ENCODE data around the gene TBX5.

The TBX5 gene

DNA sequence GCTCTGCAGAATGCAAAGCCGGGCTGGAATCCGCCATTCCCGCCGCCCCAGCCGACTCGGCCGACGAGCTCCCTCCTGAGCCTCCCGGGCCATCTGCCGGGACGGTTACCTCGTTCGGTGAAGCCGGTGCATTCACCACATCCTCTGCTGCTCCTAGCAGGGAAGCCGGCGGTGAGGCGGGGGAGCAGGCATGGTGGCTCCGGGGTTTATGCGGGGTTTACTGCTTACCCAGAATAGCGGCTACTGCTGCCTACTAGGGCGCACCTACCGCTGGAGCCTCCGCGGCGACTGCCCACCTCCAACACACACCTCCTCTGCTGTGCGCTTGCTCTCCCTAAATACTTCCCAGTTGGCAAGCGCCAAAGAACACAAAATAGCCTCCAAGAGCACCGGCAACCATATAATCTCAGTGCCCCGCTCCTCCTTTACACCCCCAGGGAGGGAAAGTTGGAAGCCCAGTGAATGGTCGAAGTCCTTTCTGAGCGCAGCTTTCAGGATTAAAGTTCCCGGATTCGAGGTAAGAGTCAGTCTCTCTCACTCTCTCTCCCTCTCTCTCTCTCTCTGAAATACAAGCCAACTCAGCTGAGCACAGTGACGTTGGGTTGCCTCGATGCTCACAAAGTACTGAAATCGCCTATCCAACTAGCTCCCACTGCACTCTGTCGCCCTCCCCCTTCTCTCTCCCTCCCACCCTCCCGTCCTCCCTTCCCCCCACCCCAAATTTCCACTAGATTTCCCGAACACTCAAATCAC lies at the start of gene TBX5:
TBX5 (minus strand) TSS at position 626 of the 753 bp plus-strand sequence. CDS start 2,246 bp downstream, outside the sequence.
- H3K36me3 Mint-ChIP-seq (ENCODE audit: low read depth) = no peaks in the 10 kb centered on the region
- H3K9me3 Mint-ChIP-seq = peaks cover 6% of the 10 kb centered on the region
- peaks cover 100% of the 10 kb centered on the region for H3K27me3 Mint-ChIP-seq (ENCODE audit: low read depth, poor library complexity)
- DNase-seq = peak; percentile 53
- TF ChIP-seq, protein P1, sequence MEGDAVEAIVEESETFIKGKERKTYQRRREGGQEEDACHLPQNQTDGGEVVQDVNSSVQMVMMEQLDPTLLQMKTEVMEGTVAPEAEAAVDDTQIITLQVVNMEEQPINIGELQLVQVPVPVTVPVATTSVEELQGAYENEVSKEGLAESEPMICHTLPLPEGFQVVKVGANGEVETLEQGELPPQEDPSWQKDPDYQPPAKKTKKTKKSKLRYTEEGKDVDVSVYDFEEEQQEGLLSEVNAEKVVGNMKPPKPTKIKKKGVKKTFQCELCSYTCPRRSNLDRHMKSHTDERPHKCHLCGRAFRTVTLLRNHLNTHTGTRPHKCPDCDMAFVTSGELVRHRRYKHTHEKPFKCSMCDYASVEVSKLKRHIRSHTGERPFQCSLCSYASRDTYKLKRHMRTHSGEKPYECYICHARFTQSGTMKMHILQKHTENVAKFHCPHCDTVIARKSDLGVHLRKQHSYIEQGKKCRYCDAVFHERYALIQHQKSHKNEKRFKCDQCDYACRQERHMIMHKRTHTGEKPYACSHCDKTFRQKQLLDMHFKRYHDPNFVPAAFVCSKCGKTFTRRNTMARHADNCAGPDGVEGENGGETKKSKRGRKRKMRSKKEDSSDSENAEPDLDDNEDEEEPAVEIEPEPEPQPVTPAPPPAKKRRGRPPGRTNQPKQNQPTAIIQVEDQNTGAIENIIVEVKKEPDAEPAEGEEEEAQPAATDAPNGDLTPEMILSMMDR (IDR thresholded peaks at IDR 0.05) = no peak
- no peak within 1 kb of the TSS for H3K27ac Mint-ChIP-seq
- peaks cover 15% of the 10 kb centered on the region for H3K4me1 Mint-ChIP-seq
- no peak within 1 kb of the TSS for H3K4me3 Mint-ChIP-seq

DNA sequence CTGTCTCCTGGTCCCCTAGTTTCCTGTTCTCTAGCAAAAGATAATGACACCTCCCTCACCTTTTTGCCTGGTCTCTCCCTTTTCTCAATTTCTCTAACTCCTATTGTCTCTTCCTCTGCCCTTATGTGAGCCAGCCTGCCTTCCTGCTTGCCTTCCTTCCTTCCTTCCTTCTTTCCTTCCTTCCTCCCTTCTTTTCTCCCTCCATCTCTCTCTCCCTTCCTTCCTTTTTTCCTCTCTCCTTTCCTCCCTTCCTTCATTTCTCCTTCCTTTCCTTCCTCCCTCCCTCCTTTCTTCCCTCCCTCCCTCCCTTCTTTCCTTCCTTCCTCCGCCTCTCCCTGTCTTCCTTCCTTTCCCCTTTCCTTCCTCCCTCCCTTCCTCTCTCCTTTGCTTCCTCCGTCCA lies 45.7 kb upstream of the TBX5 start:
- Mint-ChIP-seq H3K27ac (no peak overlapping the region), H3K27me3 (ENCODE audit: low read depth, poor library complexity) (peaks cover 99% of the 10 kb centered on the region)

DNA sequence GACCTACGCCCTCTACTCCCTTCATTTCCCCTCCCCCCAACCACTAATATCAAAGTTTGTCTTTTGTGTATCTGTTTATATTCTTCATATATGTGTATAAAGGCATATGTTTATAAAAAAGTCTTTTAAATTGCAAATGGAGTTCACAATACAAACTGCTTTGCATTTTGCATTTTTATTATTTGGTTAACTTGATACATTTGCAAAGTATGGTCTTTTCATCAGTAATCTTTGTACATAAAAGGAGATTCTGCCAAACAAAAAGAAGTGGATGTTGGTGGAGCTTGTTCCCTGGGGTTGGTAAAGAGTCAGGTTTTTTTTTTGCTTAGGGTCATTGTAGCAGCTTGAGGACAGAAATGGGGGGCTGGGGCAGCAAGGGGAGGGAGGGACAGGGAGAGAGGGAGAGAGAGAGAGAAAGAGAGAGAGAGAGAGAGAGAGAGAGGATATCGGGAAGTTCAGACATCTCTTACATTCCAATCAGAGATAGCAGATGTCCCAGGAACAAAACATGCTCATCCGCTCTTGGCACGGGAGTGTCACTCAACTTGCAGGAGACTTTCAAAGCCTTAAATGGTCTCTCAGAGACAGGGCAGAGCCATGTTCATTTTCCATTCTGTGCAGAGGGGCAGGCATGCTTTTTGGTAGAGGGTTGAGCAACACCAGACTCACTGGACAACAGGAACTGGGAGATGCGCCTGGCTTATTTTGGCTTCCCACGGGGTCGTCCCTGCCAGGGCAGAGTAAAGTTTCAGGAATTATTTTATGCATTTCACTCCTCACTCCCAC lies 44.8 kb upstream of the TBX5 start:
- no peaks in the 10 kb centered on the region for H3K36me3 Mint-ChIP-seq (ENCODE audit: low read depth)
- no peak overlapping the region for H3K27ac Mint-ChIP-seq
- TF ChIP-seq, protein P1 (IDR thresholded peaks at IDR 0.05) = no peak
- peaks cover 5% of the 10 kb centered on the region for H3K4me1 Mint-ChIP-seq
- H3K4me3 Mint-ChIP-seq = no peak overlapping the region
- H3K27me3 Mint-ChIP-seq (ENCODE audit: low read depth, poor library complexity) = peaks cover 99% of the 10 kb centered on the region
- DNase-seq = no peak
- no peaks in the 10 kb centered on the region for H3K9me3 Mint-ChIP-seq

More for the DNA sequence above, 45.7 kb upstream of the TBX5 start:
- no peak for DNase-seq
- TF ChIP-seq, protein P1 (IDR thresholded peaks at IDR 0.05) = no peak
- Mint-ChIP-seq H3K9me3 (no peaks in the 10 kb centered on the region), H3K4me3 (no peak overlapping the region), H3K36me3 (ENCODE audit: low read depth) (no peaks in the 10 kb centered on the region), H3K4me1 (peaks cover 5% of the 10 kb centered on the region)

DNA sequence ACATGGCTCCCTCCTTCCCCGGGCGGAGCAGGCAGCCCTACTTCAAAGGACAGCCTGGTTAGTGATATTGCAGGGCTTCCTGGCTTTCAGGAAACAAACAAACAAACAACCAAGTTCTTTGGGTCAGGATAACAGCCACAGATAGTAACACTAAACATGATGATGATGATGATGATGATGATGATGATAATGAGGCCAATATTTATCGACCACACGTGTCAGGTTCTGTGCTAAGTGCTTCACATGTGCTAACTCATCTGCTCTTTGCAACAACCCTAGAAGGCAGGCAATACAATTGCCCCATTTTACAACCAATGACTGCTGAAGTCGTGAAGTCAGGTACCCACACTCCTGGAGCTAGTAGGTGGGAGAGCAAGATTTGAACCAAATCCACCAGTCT lies 44.1 kb upstream of the TBX5 start:
- peaks cover 5% of the 10 kb centered on the region for H3K4me1 Mint-ChIP-seq
- H3K4me3 Mint-ChIP-seq = no peak overlapping the region
- H3K9me3 Mint-ChIP-seq = no peaks in the 10 kb centered on the region
- peaks cover 99% of the 10 kb centered on the region for H3K27me3 Mint-ChIP-seq (ENCODE audit: low read depth, poor library complexity)
- DNase-seq = no peak
- H3K27ac Mint-ChIP-seq = no peak overlapping the region
- TF ChIP-seq, protein P1 (IDR thresholded peaks at IDR 0.05) = no peak
- no peaks in the 10 kb centered on the region for H3K36me3 Mint-ChIP-seq (ENCODE audit: low read depth)

DNA sequence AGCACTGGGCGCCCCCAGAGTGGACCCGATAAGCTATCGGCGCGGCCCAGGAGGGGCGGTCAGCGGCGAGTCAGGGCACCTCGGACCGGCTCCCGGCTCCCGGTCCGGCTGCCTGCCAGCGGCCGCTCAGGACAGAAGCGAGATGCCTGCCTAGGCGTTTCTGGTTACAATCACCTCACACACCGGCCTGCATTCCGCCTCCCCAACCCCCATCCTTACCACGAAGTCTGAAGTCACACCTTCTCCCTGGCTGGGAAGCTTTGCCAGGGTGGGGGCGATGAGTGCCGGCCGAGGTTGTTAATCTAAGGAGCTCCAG lies 42.6 kb upstream of the TBX5 start:
- no peaks in the 10 kb centered on the region for H3K9me3 Mint-ChIP-seq
- H3K4me1 Mint-ChIP-seq = peaks cover 5% of the 10 kb centered on the region
- H3K4me3 Mint-ChIP-seq = no peak overlapping the region
- H3K36me3 Mint-ChIP-seq (ENCODE audit: low read depth) = no peaks in the 10 kb centered on the region
- peaks cover 99% of the 10 kb centered on the region for H3K27me3 Mint-ChIP-seq (ENCODE audit: low read depth, poor library complexity)
- TF ChIP-seq, protein P1 (IDR thresholded peaks at IDR 0.05) = no peak
- no peak for DNase-seq
- H3K27ac Mint-ChIP-seq = no peak overlapping the region
